Measurements from ENCODE around the gene SYNM.

SYNM gene

DNA sequence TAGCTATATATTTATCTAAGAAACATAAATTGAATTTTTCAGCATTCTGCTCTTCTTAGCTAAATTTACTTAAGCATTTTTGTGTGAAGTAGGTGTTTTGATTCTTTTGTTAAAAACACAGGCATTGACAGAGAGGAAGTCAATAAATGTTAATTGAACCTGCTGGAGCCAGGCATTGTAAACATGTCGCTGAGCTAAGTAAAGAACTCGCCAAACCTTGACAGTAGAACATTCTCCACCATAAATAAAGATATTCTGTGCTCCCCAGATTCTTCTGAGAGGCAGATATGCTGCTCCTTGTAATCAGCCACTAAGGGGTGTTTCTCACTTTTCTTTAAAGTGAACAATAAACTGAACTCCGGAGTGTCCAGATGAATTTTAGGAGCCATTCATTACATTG, 38.4 kb downstream of the SYNM start:
- Histone ChIP-seq H3K9me3 (ENCODE audit: control insufficient read depth, insufficient read depth, low read length) (no peaks in the 10 kb centered on the region), H3K36me3 (ENCODE audit: control insufficient read depth, insufficient read depth, low read length) (no peaks in the 10 kb centered on the region), H3K4me3 (ENCODE audit: low read length) (no peak overlapping the region), H3K27me3 (ENCODE audit: control insufficient read depth, insufficient read depth, low read length) (no peaks in the 10 kb centered on the region), H3K4me1 (ENCODE audit: control insufficient read depth, insufficient read depth, low read length) (peaks cover 4% of the 10 kb centered on the region), H3K27ac (ENCODE audit: low read length) (no peak overlapping the region)
- WGBS (ENCODE audit: insufficient coverage, insufficient read length), result no CpG with 5 or more reads among the region's 3 CpGs
- DNase-seq (ENCODE audit: low read depth, low spot score), result no peak

DNA sequence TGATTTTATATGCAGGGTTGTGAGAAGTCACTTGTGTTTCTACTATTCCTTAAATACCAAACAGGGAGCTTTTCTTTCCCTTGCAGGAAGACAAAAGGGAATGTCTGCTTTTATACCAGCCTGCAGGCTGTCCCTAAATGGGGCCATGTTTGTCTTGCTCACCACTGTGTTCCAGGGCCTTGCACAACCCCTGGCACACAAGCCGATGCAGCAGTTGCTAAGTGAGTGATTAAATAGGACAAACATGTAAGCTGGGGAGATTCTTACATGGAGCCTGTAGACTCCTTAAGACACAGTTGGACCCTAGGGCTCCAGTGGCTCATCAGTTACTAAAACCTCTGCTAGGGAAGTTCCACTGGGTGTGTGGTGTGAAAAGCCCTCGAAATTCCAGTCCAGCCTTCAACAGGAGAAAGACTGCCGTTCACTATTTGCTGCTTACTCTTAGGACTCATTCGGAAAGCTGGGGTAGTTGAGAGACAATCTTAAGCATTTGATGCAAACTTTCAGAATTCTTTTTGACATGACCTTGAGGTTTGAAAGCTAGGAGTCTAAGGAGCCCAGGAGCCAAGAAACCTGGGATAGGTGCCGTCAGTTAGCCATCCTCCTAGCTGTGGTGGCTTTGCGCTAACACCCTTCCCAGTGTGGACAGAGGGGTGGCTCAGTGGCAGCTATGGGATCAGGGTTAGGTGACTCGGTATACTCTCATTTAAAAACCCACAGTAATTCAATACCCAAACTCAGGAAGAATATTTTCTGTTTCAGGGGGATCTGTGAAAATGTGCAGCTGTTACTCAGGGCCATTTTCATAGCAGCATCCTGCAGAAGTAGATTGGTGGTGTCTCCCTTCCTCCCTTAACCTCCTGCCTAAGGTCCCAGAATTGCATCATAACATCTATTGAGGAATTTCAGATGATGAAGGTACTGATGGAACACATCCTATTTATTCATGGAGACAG, 39.1 kb downstream of the SYNM start:
- H3K4me1 ChIP-seq (ENCODE audit: control insufficient read depth, insufficient read depth, low read length), result peaks cover 4% of the 10 kb centered on the region
- no peaks in the 10 kb centered on the region for H3K9me3 ChIP-seq (ENCODE audit: control insufficient read depth, insufficient read depth, low read length)
- WGBS (ENCODE audit: insufficient coverage, insufficient read length), result no CpG with 5 or more reads among the region's 7 CpGs
- no peak overlapping the region for H3K27ac ChIP-seq (ENCODE audit: low read length)
- H3K4me3 ChIP-seq (ENCODE audit: low read length), result no peak overlapping the region
- no peak for DNase-seq (ENCODE audit: low read depth, low spot score)
- H3K27me3 ChIP-seq (ENCODE audit: control insufficient read depth, insufficient read depth, low read length), result no peaks in the 10 kb centered on the region
- H3K36me3 ChIP-seq (ENCODE audit: control insufficient read depth, insufficient read depth, low read length), result no peaks in the 10 kb centered on the region

- no peaks in the 10 kb centered on the region for H3K9me3 ChIP-seq (ENCODE audit: control insufficient read depth, insufficient read depth, low read length)
- no peaks in the 10 kb centered on the region for H3K27me3 ChIP-seq (ENCODE audit: control insufficient read depth, insufficient read depth, low read length)
- DNase-seq (ENCODE audit: low read depth, low spot score), result no peak
- no peaks in the 10 kb centered on the region for H3K36me3 ChIP-seq (ENCODE audit: control insufficient read depth, insufficient read depth, low read length)
- H3K4me3 ChIP-seq (ENCODE audit: low read length), result no peak overlapping the region
- H3K4me1 ChIP-seq (ENCODE audit: control insufficient read depth, insufficient read depth, low read length), result peaks cover 4% of the 10 kb centered on the region
- no peak overlapping the region for H3K27ac ChIP-seq (ENCODE audit: low read length)
- no CpG with 5 or more reads among the region's 10 CpGs for WGBS (ENCODE audit: insufficient coverage, insufficient read length)
Measured at GRCh38 chr15:99145005-99145404, 40.1 kb downstream of the SYNM start.

DNA sequence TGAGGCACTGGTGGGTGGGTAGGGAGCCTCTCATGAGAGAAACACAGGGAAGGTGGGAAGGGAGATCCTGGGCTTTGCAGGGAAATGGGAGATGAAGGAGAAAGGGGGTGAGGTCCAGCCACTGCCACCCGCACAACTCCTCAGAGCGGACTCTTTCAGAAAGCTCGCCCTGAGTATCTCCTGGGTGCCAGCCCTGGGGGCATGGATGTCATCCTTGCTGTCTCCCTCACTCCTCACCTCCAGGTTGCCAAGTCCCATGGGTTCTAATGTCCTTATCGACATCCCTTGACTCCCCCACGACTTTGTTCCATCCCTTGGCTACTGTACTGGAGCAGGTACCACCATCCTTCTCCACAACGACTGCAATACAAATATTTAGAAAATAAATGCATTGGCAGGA, 40.9 kb downstream of the SYNM start:
- Histone ChIP-seq H3K27me3 (ENCODE audit: control insufficient read depth, insufficient read depth, low read length) (no peaks in the 10 kb centered on the region), H3K4me3 (ENCODE audit: low read length) (no peak overlapping the region), H3K9me3 (ENCODE audit: control insufficient read depth, insufficient read depth, low read length) (no peaks in the 10 kb centered on the region), H3K27ac (ENCODE audit: low read length) (no peak overlapping the region), H3K36me3 (ENCODE audit: control insufficient read depth, insufficient read depth, low read length) (no peaks in the 10 kb centered on the region), H3K4me1 (ENCODE audit: control insufficient read depth, insufficient read depth, low read length) (peaks cover 4% of the 10 kb centered on the region)
- DNase-seq (ENCODE audit: low read depth, low spot score), result no peak
- WGBS (ENCODE audit: insufficient coverage, insufficient read length), result no CpG with 5 or more reads among the region's 6 CpGs

- Histone ChIP-seq H3K4me1 (ENCODE audit: control insufficient read depth, insufficient read depth, low read length) (peaks cover 4% of the 10 kb centered on the region), H3K27ac (ENCODE audit: low read length) (no peak overlapping the region), H3K27me3 (ENCODE audit: control insufficient read depth, insufficient read depth, low read length) (no peaks in the 10 kb centered on the region), H3K4me3 (ENCODE audit: low read length) (no peak overlapping the region), H3K36me3 (ENCODE audit: control insufficient read depth, insufficient read depth, low read length) (no peaks in the 10 kb centered on the region), H3K9me3 (ENCODE audit: control insufficient read depth, insufficient read depth, low read length) (no peaks in the 10 kb centered on the region)
- DNase-seq (ENCODE audit: low read depth, low spot score), result no peak
- WGBS (ENCODE audit: insufficient coverage, insufficient read length), result no CpG with 5 or more reads among the region's 5 CpGs
Measured at GRCh38 chr15:99146661-99147060, 41.8 kb downstream of the SYNM start.

GRCh38 chr15:99148851-99149276, 44.0 kb downstream of the SYNM start:
- DNase-seq (ENCODE audit: low read depth, low spot score), result no peak
- H3K4me1 ChIP-seq (ENCODE audit: control insufficient read depth, insufficient read depth, low read length), result no peaks in the 10 kb centered on the region
- no CpG with 5 or more reads among the region's 7 CpGs for WGBS (ENCODE audit: insufficient coverage, insufficient read length)
- H3K27me3 ChIP-seq (ENCODE audit: control insufficient read depth, insufficient read depth, low read length), result no peaks in the 10 kb centered on the region
- no peak overlapping the region for H3K4me3 ChIP-seq (ENCODE audit: low read length)
- no peaks in the 10 kb centered on the region for H3K9me3 ChIP-seq (ENCODE audit: control insufficient read depth, insufficient read depth, low read length)
- H3K27ac ChIP-seq (ENCODE audit: low read length), result no peak overlapping the region
- H3K36me3 ChIP-seq (ENCODE audit: control insufficient read depth, insufficient read depth, low read length), result no peaks in the 10 kb centered on the region

GRCh38 chr15:99149366-99149765, 44.5 kb downstream of the SYNM start:
- Histone ChIP-seq H3K36me3 (ENCODE audit: control insufficient read depth, insufficient read depth, low read length) (no peaks in the 10 kb centered on the region), H3K27me3 (ENCODE audit: control insufficient read depth, insufficient read depth, low read length) (no peaks in the 10 kb centered on the region), H3K4me3 (ENCODE audit: low read length) (no peak overlapping the region), H3K4me1 (ENCODE audit: control insufficient read depth, insufficient read depth, low read length) (no peaks in the 10 kb centered on the region), H3K9me3 (ENCODE audit: control insufficient read depth, insufficient read depth, low read length) (no peaks in the 10 kb centered on the region), H3K27ac (ENCODE audit: low read length) (no peak overlapping the region)
- no peak for DNase-seq (ENCODE audit: low read depth, low spot score)
- WGBS (ENCODE audit: insufficient coverage, insufficient read length), result no CpG with 5 or more reads among the region's 4 CpGs

- Histone ChIP-seq H3K9me3 (ENCODE audit: control insufficient read depth, insufficient read depth, low read length) (no peaks in the 10 kb centered on the region), H3K4me3 (ENCODE audit: low read length) (no peak overlapping the region), H3K27me3 (ENCODE audit: control insufficient read depth, insufficient read depth, low read length) (no peaks in the 10 kb centered on the region), H3K27ac (ENCODE audit: low read length) (no peak overlapping the region), H3K4me1 (ENCODE audit: control insufficient read depth, insufficient read depth, low read length) (no peaks in the 10 kb centered on the region), H3K36me3 (ENCODE audit: control insufficient read depth, insufficient read depth, low read length) (no peaks in the 10 kb centered on the region)
- WGBS (ENCODE audit: insufficient coverage, insufficient read length), result no CpG with 5 or more reads among the region's 2 CpGs
- no peak for DNase-seq (ENCODE audit: low read depth, low spot score)
Measured at GRCh38 chr15:99151156-99151555, 46.3 kb downstream of the SYNM start.

- Histone ChIP-seq H3K4me3 (ENCODE audit: low read length) (no peak overlapping the region), H3K27ac (ENCODE audit: low read length) (no peak overlapping the region), H3K9me3 (ENCODE audit: control insufficient read depth, insufficient read depth, low read length) (no peaks in the 10 kb centered on the region), H3K36me3 (ENCODE audit: control insufficient read depth, insufficient read depth, low read length) (no peaks in the 10 kb centered on the region), H3K27me3 (ENCODE audit: control insufficient read depth, insufficient read depth, low read length) (no peaks in the 10 kb centered on the region), H3K4me1 (ENCODE audit: control insufficient read depth, insufficient read depth, low read length) (no peaks in the 10 kb centered on the region)
- WGBS (ENCODE audit: insufficient coverage, insufficient read length), result no CpG with 5 or more reads among the region's 6 CpGs
- no peak for DNase-seq (ENCODE audit: low read depth, low spot score)
Measured at GRCh38 chr15:99153026-99153535, 48.2 kb downstream of the SYNM start.

GRCh38 chr15:99154271-99154670, 49.4 kb downstream of the SYNM start:
- H3K9me3 ChIP-seq (ENCODE audit: control insufficient read depth, insufficient read depth, low read length), result no peaks in the 10 kb centered on the region
- WGBS (ENCODE audit: insufficient coverage, insufficient read length), result no CpG with 5 or more reads among the region's 2 CpGs
- H3K27ac ChIP-seq (ENCODE audit: low read length), result no peak overlapping the region
- no peak overlapping the region for H3K4me3 ChIP-seq (ENCODE audit: low read length)
- no peaks in the 10 kb centered on the region for H3K27me3 ChIP-seq (ENCODE audit: control insufficient read depth, insufficient read depth, low read length)
- H3K36me3 ChIP-seq (ENCODE audit: control insufficient read depth, insufficient read depth, low read length), result peaks cover 6% of the 10 kb centered on the region; the same call in 1 of the 2 replicates
- no peaks in the 10 kb centered on the region for H3K4me1 ChIP-seq (ENCODE audit: control insufficient read depth, insufficient read depth, low read length)
- no peak for DNase-seq (ENCODE audit: low read depth, low spot score)
